Left lung (tissue), 10 donors: Measurements from ENCODE around the gene UTF1. TPM values are rescaled to one million over a fixed set of nuclear protein-coding genes. Genes with fewer than 3 reads are reported as not detected.

Source experiments
- ATAC-seq: fragments of 200-7000 bp; cut with Tn5 transposase; one replicate; pipeline ENCODE4 v1.9.1; 2020; ENCODE audit warnings: moderate library complexity
- DNase-seq, 4 donors: peaks; one replicate each; pipeline ENCODE4 v3.0.0-alpha.2; 2013 to 2020
- H3K27ac ChIP-seq, 2 donors: fragments of 200-600 bp; sonication (generic) in 1 of 2; one replicate each; pipeline versions ENCODE4 v1.5.0 to v1.8.0; 2020 to 2021
- H3K27me3 ChIP-seq, 2 donors: fragments of 200-600 bp; sonication (generic) in 1 of 2; one replicate each; pipeline versions ENCODE4 v1.5.0 to v1.8.0; 2020 to 2021
- H3K36me3 ChIP-seq, 2 donors: fragments of 200-600 bp; sonication (generic) in 1 of 2; one replicate each; pipeline versions ENCODE4 v1.5.0 to v1.8.0; 2020 to 2021
- H3K4me1 ChIP-seq, 2 donors: fragments of 200-600 bp; one replicate each; pipeline ENCODE4 v1.8.0; 2021
- H3K4me3 ChIP-seq, 2 donors: fragments of 200-600 bp; sonication (generic) in 1 of 2; one replicate each; pipeline versions ENCODE4 v1.5.0 to v1.8.0; 2020 to 2021; ENCODE audit warnings: mild to moderate bottlenecking in 1 of 2
- H3K9me3 ChIP-seq, 2 donors: fragments of 200-600 bp; sonication (generic) in 1 of 2; one replicate each; pipeline versions ENCODE4 v1.5.0 to v1.8.0; 2020 to 2021
- intact Hi-C, 2 donors: fragments of 100-400 bp; cut with DNase I; formaldehyde crosslinking; loops; one replicate each; pipeline versions ENCODE4 v1.11.2 to v1.14.2; 2022
- polyA plus RNA-seq, 6 donors: library from polyadenylated mRNA; unstranded; fragments of 120-200 nt; gene quantifications; one replicate each; pipeline ENCODE4 v1.2.1, GENCODE V29; 2013; ENCODE audit not compliant: insufficient read length in 6 of 6
- total RNA-seq, 2 donors: library from RNA; stranded (reverse); fragmentation: NEBNext Ultra II Directional; extraction: Animal tissue kit (Norgen Biotek cat#: 25700); gene quantifications; one replicate each; pipeline ENCODE4 v1.2.1, GENCODE V29; 2021
- TF ChIP-seq, protein P1 (sequence below), 2 donors: fragments of 200-600 bp; sonication (generic) in 1 of 2; IDR thresholded peaks; one replicate each; pipeline versions ENCODE4 v1.5.0 to v1.8.0; 2021; ENCODE audit warnings: antibody characterized with exemption in 2 of 2
- donor health status: DM: no; HTN: yes; CAD: no.
- donor health status: DM: no; HTN: no; CAD: no.

Gene UTF1
- total and polyA plus RNA-seq, 8 donors = not detected

DNA sequence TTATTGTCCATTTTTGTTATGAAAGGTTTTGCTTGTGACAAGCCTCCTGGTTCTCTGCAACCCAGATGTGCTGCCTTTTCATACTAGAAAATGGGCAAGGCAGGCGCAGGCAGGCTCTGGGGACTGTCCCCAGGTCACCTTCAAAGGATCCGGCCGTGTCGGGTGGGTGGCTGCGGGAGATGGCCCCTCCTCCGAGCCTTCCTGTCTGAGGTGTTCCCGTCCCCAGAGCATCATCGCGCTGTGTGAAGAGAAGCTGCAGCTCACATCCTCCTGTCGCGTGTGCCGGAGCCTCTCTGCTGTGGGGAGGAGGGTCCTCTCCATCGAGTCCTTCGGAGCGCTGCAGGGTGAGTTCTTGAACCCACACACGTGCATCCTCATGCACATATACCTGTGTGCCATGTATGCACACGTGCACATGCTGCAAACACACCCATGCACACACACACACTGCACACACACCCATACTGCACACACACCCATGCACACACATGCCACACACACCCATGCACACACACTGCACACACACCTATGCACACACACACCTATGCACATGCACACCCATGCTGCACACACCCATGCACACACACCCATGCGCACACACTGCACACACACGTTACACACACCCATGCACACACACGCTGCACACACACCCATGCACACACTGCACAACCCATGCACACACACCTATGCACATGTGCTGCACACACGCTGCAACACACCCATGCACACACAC, 46.2 kb upstream of the UTF1 start:
- H3K4me3 ChIP-seq = no peak overlapping the region
- no peak overlapping the region for H3K27ac ChIP-seq
- DNase-seq (peak in 1 of 4 donors; percentile 61), ATAC-seq (no peak)
- H3K4me1 ChIP-seq = no peaks in the 10 kb centered on the region
- no peaks in the 10 kb centered on the region for H3K36me3 ChIP-seq
- TF ChIP-seq, protein P1, sequence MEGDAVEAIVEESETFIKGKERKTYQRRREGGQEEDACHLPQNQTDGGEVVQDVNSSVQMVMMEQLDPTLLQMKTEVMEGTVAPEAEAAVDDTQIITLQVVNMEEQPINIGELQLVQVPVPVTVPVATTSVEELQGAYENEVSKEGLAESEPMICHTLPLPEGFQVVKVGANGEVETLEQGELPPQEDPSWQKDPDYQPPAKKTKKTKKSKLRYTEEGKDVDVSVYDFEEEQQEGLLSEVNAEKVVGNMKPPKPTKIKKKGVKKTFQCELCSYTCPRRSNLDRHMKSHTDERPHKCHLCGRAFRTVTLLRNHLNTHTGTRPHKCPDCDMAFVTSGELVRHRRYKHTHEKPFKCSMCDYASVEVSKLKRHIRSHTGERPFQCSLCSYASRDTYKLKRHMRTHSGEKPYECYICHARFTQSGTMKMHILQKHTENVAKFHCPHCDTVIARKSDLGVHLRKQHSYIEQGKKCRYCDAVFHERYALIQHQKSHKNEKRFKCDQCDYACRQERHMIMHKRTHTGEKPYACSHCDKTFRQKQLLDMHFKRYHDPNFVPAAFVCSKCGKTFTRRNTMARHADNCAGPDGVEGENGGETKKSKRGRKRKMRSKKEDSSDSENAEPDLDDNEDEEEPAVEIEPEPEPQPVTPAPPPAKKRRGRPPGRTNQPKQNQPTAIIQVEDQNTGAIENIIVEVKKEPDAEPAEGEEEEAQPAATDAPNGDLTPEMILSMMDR (IDR thresholded peaks at IDR 0.05) = no peak
- intact Hi-C loops = no loop called here
- no peaks in the 10 kb centered on the region for H3K9me3 ChIP-seq
- peaks cover 0 to 33% of the 10 kb centered on the region in 2 donors for H3K27me3 ChIP-seq

DNA sequence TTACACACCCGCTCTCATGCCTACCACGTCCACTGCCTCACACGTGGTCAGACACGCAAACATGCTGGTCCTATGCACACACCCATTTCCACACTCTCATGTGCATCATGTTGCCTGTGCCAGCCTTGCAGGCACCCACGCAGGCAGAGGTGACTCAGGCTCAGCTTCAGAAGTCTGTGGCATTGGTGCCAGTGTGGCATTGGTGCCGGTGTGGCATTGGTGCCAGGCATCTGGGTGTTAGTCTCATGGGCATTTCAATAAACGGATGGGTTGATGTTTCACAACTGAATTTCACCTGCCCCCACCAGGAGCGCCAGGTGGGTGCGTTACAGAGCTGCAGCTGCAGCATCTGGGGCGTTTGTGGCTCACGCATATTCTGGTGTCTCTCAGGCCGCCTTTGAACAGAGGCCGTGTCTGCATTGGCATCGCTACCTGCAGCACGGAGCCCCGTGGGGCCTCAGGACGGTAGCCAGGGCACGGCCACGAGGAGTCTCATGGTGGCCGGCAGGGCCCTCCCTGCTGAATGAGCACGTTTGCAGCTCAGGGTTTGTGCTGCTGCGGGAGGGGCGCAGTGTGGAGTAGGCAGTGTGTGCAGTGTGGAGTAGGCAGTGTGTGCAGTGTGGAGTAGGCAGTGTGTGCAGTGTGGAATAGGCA, 45.3 kb upstream of the UTF1 start:
- intact Hi-C loops = no loop called here
- Histone ChIP-seq H3K27me3 (peaks cover 0 to 42% of the 10 kb centered on the region in 2 donors), H3K36me3 (no peaks in the 10 kb centered on the region), H3K27ac (no peak overlapping the region), H3K9me3 (no peaks in the 10 kb centered on the region), H3K4me3 (no peak overlapping the region), H3K4me1 (no peaks in the 10 kb centered on the region)
- TF ChIP-seq, protein P1 (IDR thresholded peaks at IDR 0.05) = no peak
- ATAC-seq = no peak
- peak in 1 of 4 donors; percentile 50 for DNase-seq

DNA sequence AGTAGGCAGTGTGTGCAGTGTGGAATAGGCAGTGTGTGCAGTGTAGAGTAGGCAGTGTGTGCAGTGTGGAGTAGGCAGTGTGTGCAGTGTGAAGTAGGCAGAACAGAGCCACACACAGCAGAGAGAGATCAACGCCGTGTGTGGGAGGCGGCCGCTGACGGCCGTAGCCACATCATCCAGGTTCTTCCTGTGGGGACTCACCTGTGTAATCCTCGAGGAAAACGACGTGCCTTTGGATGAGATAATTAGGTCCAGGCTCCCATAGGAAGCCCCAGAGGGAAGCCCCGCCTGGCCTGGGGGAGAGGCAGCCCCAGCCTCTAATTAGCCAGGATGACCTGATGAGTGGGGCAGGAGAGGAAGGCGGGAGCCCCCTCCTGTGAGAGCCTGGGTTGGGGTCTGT, 44.6 kb upstream of the UTF1 start:
- TF ChIP-seq, protein P1 (IDR thresholded peaks at IDR 0.05) = no peak
- H3K9me3 ChIP-seq = no peaks in the 10 kb centered on the region
- intact Hi-C loops = no loop called here
- no peak overlapping the region for H3K4me3 ChIP-seq
- no peaks in the 10 kb centered on the region for H3K4me1 ChIP-seq
- ATAC-seq = no peak
- peaks cover 0 to 40% of the 10 kb centered on the region in 2 donors for H3K27me3 ChIP-seq
- H3K36me3 ChIP-seq = no peaks in the 10 kb centered on the region
- DNase-seq = peak in 1 of 4 donors; percentile 46
- H3K27ac ChIP-seq = no peak overlapping the region

DNA sequence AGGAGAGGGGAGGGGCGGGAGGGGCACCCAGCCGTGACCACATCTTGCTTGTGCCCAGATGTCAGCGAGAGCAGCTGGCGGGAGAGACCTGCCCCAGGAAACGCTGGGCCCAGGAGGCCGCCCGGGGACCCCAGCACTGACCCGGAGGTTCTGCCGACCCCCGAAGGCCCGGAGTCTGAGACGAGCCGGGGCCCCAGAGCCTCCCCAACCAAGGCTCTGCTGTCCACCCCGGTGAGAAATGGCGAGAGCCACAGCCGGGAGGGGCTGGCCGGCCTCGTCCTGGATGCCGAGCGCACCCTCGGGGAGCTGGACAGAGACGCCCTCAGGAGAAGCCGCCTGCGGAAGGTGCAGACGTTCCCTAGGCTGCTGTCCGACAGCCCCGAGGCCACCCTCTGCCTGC, 44.1 kb upstream of the UTF1 start:
- H3K36me3 ChIP-seq = no peaks in the 10 kb centered on the region
- H3K27me3 ChIP-seq = peaks cover 0 to 35% of the 10 kb centered on the region in 2 donors
- no peak overlapping the region for H3K27ac ChIP-seq
- H3K9me3 ChIP-seq = no peaks in the 10 kb centered on the region
- no peaks in the 10 kb centered on the region for H3K4me1 ChIP-seq
- ATAC-seq (no peak), DNase-seq (peak in 1 of 4 donors; percentile 70)
- TF ChIP-seq, protein P1 (IDR thresholded peaks at IDR 0.05) = no peak
- no peak overlapping the region for H3K4me3 ChIP-seq
- intact Hi-C loops = no loop called here

DNA sequence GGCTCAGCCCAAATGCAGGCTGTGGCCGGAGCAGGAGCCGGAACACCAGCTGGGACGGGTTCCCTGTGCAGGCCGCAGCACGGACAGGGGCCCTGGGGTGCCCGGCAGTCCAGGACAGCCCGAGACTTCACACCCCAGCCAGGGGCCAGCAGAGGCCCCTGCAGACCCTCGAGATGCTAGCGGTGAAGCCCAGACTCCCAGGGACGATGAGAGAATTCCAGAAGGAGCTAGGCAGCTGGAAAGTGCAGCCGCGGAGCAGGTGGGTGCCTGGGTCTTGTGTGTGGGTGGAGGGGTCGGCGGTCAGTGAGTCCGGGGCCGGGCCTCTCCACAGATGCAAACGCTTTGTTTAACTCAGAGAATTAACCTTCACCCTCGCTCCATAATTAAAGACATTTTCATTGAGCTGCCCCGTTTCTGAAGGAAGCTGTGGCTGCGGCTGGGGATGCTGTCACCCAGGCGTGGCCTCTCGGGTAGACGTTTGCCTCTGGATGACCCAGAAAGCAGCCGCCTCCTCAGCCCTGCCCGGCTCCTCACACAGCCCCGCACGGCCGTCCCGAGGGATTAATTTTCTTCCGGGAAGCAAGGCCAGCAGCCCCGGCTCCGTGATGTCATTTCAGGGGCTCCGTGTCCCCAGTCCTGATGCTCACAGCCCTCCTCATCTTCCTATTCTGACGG, 43.5 kb upstream of the UTF1 start:
- no peaks in the 10 kb centered on the region for H3K9me3 ChIP-seq
- ATAC-seq (no peak), DNase-seq (peak in 1 of 4 donors; percentile 60)
- H3K4me3 ChIP-seq = no peak overlapping the region
- intact Hi-C loops = no loop called here
- no peaks in the 10 kb centered on the region for H3K4me1 ChIP-seq
- peaks cover 0 to 29% of the 10 kb centered on the region in 2 donors for H3K27me3 ChIP-seq
- no peaks in the 10 kb centered on the region for H3K36me3 ChIP-seq
- TF ChIP-seq, protein P1 (IDR thresholded peaks at IDR 0.05) = no peak
- H3K27ac ChIP-seq = no peak overlapping the region
